T-cell (primary cell): ENCODE results near the gene PLCG2. TPM values are rescaled to one million over a fixed set of nuclear protein-coding genes. Genes with fewer than 3 reads are reported as not detected.

Source experiments
- ATAC-seq, 4 experiments: fragments of 200-7000 bp in 3 of 4; fragments of 150-1000 bp in 1 of 4; cut with Tn5 transposase; replicated peaks in 1 of 4; 1 replicate in 3 of 4; 2 replicates in 1 of 4; pipeline ENCODE4 v1.10.0; 2021; ENCODE audit warnings: moderate library complexity in 3 of 4, mild to moderate bottlenecking in 2 of 4, moderate number of reproducible peaks in 1 of 4
- CTCF ChIA-PET, 2 donors: fragments of 300-600 bp; sonication (Branson Sonifier 250); formaldehyde crosslinking; loops; one replicate each; lab custom pipeline; 2022; ENCODE audit warnings: antibody characterized with exemption in 2 of 2; lab: Charles Lee
- POLR2A ChIA-PET, 2 donors: fragments of 300-600 bp; sonication (Branson Sonifier 250); formaldehyde crosslinking; loops; one replicate each; lab custom pipeline; 2022; ENCODE audit warnings: antibody characterized with exemption in 2 of 2; lab: Charles Lee
- DNase-seq, 35 experiments: peaks; one replicate each; pipeline versions ENCODE4 v3.0.0 to v3.0.0-alpha.2; 2013 to 2023
- H3K27ac ChIP-seq: one replicate; pipeline ENCODE4 v1.5.1; 2013; ENCODE audit warnings: low read length
- H3K27me3 ChIP-seq, 2 experiments: replicated peaks in 1 of 2; 1 replicate in 1 of 2; 2 replicates in 1 of 2; pipeline versions ENCODE4 v1.6.1 to v1.7.0; 2013; ENCODE audit warnings: low read length in 1 of 2, mixed read lengths in 1 of 2; ENCODE audit not compliant: control insufficient read depth in 2 of 2, insufficient read depth in 2 of 2; ENCODE audit errors: extremely low read depth in 1 of 2
- H3K36me3 ChIP-seq, 2 donors: 1 replicate in 1 of 2; 2 replicates in 1 of 2; pipeline versions ENCODE4 v1.6.1 to v1.7.0; 2013; ENCODE audit warnings: low read length in 1 of 2; ENCODE audit not compliant: control insufficient read depth in 2 of 2, insufficient read depth in 1 of 2; ENCODE audit errors: extremely low read depth in 1 of 2
- H3K4me1 ChIP-seq, 2 experiments: 1 replicate in 1 of 2; 2 replicates in 1 of 2; pipeline versions ENCODE4 v1.6.1 to v1.7.0; 2013; ENCODE audit warnings: low read length in 2 of 2, mixed read lengths in 1 of 2; ENCODE audit not compliant: insufficient read depth in 2 of 2, control insufficient read depth in 1 of 2; ENCODE audit errors: extremely low read depth in 1 of 2
- H3K4me3 ChIP-seq, 2 donors: 1 replicate in 1 of 2; 2 replicates in 1 of 2; pipeline versions ENCODE4 v1.5.1 to v1.7.0; 2013; ENCODE audit warnings: mild to moderate bottlenecking in 2 of 2, low read length in 1 of 2, moderate library complexity in 1 of 2; ENCODE audit not compliant: control insufficient read depth in 1 of 2; ENCODE audit errors: extremely low read depth in 1 of 2
- H3K9me3 ChIP-seq: 2 replicates; pipeline ENCODE4 v1.7.0; 2013
- H3K27ac Mint-ChIP-seq, 2 donors: one replicate each; pipeline ENCODE4 v1.8.0; 2020 to 2021; ENCODE audit warnings: mild to moderate bottlenecking in 2 of 2, mixed read lengths in 2 of 2
- H3K27me3 Mint-ChIP-seq, 2 donors: one replicate each; pipeline ENCODE4 v1.8.0; 2021 to 2022; ENCODE audit warnings: mixed read lengths in 2 of 2
- H3K36me3 Mint-ChIP-seq: one replicate; pipeline ENCODE4 v1.8.0; 2021; ENCODE audit warnings: mixed read lengths
- H3K4me1 Mint-ChIP-seq, 3 donors: one replicate each; pipeline ENCODE4 v1.8.0; 2020 to 2022; ENCODE audit warnings: mixed read lengths in 3 of 3, mild to moderate bottlenecking in 1 of 3
- H3K4me3 Mint-ChIP-seq, 3 donors: one replicate each; pipeline ENCODE4 v1.8.0; 2020 to 2022; ENCODE audit warnings: mild to moderate bottlenecking in 3 of 3, mixed read lengths in 3 of 3, moderate library complexity in 3 of 3
- H3K9me3 Mint-ChIP-seq, 3 donors: one replicate each; pipeline ENCODE4 v1.8.0; 2020 to 2022; ENCODE audit warnings: mixed read lengths in 3 of 3
- WGBS: methylation state at CpG from one replicate; pipeline ENCODE4 v1.1.5; 2013; ENCODE audit warnings: missing lambda C conversion rate; ENCODE audit not compliant: insufficient coverage; 5-methylcytosine and 5-hydroxymethylcytosine counted together
- total RNA-seq, 35 experiments: library from RNA in 6 of 35; stranded (reverse) in 6 of 35; fragments of 120-200 nt in 1 of 35; gene quantifications; one replicate each; pipeline versions ENCODE4 v1.2.1 to v1.2.4 and lab custom pipeline; 2013 to 2026

PLCG2 gene
- total RNA-seq, 5 donors from 2014 or later (not counting 1 experiment from before 2014, with no cell fraction given): 7.5 to 27.1 (median 12.1) TPM

DNA sequence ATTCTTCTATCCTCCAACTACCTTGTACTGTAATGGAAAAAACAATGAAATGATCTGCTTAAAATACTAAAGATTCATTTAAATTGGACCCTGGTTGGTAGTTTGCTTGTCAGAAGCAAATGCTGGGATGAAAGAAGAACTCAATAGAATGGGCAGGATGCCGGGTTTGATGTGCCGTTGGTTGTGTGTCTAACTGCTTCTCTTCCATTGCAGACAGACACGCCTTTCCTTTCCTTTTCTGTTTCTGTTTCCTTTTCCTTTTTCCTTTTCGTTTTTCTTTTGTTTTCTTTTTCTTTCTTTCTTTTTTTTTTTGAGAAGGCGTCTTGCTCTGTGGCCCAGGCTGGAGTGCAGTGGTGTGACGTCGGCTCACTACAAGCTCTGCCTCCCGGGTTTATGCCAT is 64.6 kb downstream of the PLCG2 start:
- no peaks in the 10 kb centered on the region for H3K9me3 Mint-ChIP-seq
- no peak overlapping the region for H3K4me3 ChIP-seq
- no peak overlapping the region for H3K27ac ChIP-seq
- H3K27me3 ChIP-seq: no peaks in the 10 kb centered on the region
- H3K9me3 ChIP-seq: no peaks in the 10 kb centered on the region
- H3K27ac Mint-ChIP-seq: no peak overlapping the region
- H3K4me1 Mint-ChIP-seq: peaks cover 5 to 17% (median 9%) of the 10 kb centered on the region in 3 donors
- peaks cover 0 to 7% of the 10 kb centered on the region in 2 donors for H3K27me3 Mint-ChIP-seq
- DNase-seq: peak in 2 of 35 experiments; percentile 3 to 31
- WGBS: 57% methylated on average over 1 of the region's 8 CpGs
- H3K36me3 ChIP-seq: no peaks in the 10 kb centered on the region
- no peak overlapping the region for H3K4me3 Mint-ChIP-seq
- H3K36me3 Mint-ChIP-seq: no peaks in the 10 kb centered on the region
- ChIA-PET CTCF (no interaction called here), POLR2A (no interaction called here)
- no peak for ATAC-seq
- H3K4me1 ChIP-seq: peaks cover 0 to 29% of the 10 kb centered on the region in 2 experiments

DNA sequence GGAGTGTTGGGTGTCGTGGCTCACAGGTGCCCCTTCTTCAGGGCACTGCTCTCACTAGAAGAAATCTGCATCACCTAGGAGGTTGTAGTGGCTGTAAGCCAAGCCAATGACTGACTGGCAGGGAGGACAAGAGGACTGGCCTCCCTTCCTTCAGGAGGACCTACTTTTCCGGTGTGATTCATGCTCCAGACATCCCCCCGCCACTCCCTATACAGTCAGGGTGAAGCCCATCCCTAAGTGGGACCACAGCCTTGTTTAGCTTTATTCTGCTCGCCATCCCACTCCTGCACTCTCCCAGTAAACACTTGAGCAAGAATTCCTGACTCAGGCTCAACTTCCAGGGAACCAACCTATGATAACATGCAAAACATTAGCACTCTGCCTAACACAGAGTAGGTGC is 67.0 kb downstream of the PLCG2 start:
- DNase-seq: no peak
- CTCF ChIA-PET: no interaction called here
- Histone ChIP-seq H3K27ac (no peak overlapping the region), H3K4me1 (peaks cover 0 to 22% of the 10 kb centered on the region in 2 experiments), H3K27me3 (no peaks in the 10 kb centered on the region), H3K4me3 (no peak overlapping the region), H3K9me3 (no peaks in the 10 kb centered on the region), H3K36me3 (no peaks in the 10 kb centered on the region)
- ATAC-seq: no peak
- no peaks in the 10 kb centered on the region for H3K9me3 Mint-ChIP-seq
- no peak overlapping the region for H3K27ac Mint-ChIP-seq
- POLR2A ChIA-PET: no interaction called here
- H3K4me1 Mint-ChIP-seq: peaks cover 5 to 20% (median 9%) of the 10 kb centered on the region in 3 donors
- 84% methylated on average over 4 of the region's 4 CpGs for WGBS
- peaks cover 0 to 11% of the 10 kb centered on the region in 2 donors for H3K27me3 Mint-ChIP-seq
- H3K4me3 Mint-ChIP-seq: no peak overlapping the region
- no peaks in the 10 kb centered on the region for H3K36me3 Mint-ChIP-seq

DNA sequence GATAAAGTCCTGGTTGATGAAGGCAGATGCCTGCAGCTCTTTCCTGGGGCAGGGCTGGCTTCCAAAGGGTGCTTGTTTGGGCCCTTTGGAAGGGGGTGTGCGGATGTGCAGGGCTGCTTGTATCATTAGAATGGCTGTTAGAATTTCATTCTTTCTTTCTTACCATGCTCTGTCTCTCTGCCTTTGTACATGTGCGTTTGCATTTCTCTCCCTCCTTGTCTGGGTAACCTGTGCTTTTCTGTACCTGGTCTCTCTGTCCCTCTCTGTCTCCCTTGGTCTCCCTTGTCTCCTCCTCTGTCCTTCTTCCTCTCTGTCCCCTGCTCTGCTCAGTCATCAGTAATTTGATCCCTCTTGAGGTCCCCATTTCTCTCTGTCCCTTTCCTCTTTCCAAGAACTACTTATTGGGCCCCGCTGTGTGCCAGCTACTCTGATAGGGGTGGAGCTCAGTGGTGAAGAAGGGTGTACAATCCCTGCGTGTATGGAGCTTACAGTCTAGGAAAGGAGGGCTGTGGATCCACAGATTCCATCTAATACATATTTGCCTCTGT is 69.3 kb downstream of the PLCG2 start:
- POLR2A ChIA-PET: no interaction called here
- Histone ChIP-seq H3K4me3 (no peak overlapping the region), H3K4me1 (peaks cover 0 to 5% of the 10 kb centered on the region in 2 experiments), H3K9me3 (no peaks in the 10 kb centered on the region), H3K27ac (no peak overlapping the region), H3K36me3 (no peaks in the 10 kb centered on the region), H3K27me3 (no peaks in the 10 kb centered on the region)
- DNase-seq (no peak), ATAC-seq (no peak)
- Mint-ChIP-seq H3K4me1 (peaks cover 0 to 5% (median 0%) of the 10 kb centered on the region in 3 donors), H3K27me3 (peaks cover 0 to 6% of the 10 kb centered on the region in 2 donors), H3K27ac (no peak overlapping the region), H3K4me3 (no peak overlapping the region), H3K36me3 (no peaks in the 10 kb centered on the region), H3K9me3 (no peaks in the 10 kb centered on the region)
- CTCF ChIA-PET: no interaction called here
- 100% methylated on average over 1 of the region's 4 CpGs for WGBS

DNA sequence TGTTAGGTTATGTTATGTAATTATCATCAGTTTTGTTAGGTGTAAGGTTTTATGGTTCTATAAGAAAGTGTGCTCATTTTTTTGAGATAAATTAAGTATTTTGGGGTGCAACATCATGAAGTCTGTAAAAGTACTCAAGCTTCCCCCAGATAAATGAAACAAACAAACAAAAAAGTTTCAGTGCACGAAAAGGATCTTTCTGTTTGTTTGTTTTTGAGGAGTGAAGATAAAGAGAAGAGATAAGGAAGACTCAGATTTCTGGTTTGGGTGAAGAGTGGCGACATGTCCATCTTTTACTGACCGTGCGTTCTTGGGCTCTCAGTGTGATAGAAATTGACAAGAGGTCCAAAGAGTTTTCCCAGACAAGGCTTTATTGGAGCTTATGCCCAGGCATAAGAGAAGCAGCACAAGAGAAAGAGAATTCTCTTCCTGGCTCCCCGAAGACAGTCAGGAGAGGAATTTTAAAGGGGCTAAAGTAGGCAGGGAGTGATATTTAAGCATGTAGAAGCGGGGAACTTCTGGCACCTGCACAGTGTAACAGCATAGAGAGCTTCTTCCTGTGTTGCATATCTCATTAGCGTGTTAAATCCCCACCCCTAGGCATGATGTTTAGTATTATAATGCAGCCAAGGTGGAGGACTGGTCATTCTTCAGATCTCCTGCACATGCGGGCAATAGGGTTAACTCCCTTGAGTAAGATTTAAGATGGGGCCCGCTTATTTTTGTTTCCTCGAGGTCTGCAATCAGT is 71.3 kb downstream of the PLCG2 start:
- Histone ChIP-seq H3K9me3 (no peaks in the 10 kb centered on the region), H3K4me1 (no peaks in the 10 kb centered on the region), H3K36me3 (no peaks in the 10 kb centered on the region), H3K27me3 (no peaks in the 10 kb centered on the region), H3K27ac (no peak overlapping the region), H3K4me3 (no peak overlapping the region)
- Mint-ChIP-seq H3K4me1 (peaks cover 0 to 4% (median 0%) of the 10 kb centered on the region in 3 donors), H3K27me3 (peaks cover 0 to 6% of the 10 kb centered on the region in 2 donors), H3K4me3 (no peak overlapping the region), H3K36me3 (no peaks in the 10 kb centered on the region), H3K9me3 (no peaks in the 10 kb centered on the region), H3K27ac (no peak overlapping the region)
- 88% methylated on average over 4 of the region's 10 CpGs for WGBS
- ChIA-PET POLR2A (interaction anchor here in 1 of 2 donors (0.5 kb wide), 1 partner anchor 72 kb away, joined by 5 read pairs; no protein-coding TSS in a partner anchor), CTCF (interaction anchor here in 1 of 2 donors (0.6 kb wide), 1 partner anchor 222 kb away, joined by 13 read pairs; no protein-coding TSS in a partner anchor)
- ATAC-seq: no peak
- no peak for DNase-seq

DNA sequence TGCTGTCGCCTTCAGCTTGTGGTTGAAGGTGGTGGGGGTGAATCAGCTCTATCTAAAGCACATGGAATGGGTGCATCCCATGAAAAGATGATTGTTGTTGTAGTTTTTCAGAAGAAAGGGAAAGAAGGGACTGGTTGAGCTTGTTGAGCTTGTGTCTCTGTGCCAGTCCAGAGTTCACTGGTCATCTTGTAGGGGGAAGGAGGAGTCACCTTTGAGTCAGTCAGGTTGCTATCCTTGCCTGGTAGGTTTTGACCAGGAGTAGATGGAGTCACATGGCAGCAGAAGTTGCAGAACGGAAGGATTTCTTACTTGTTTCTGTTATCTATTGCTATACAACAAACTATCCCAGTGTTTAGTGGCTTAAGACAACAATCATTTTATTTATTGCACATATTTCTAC is 73.3 kb downstream of the PLCG2 start:
- 80% methylated on average over 1 of the region's 2 CpGs for WGBS
- Mint-ChIP-seq H3K27ac (no peak overlapping the region), H3K4me1 (peaks cover 0 to 4% (median 0%) of the 10 kb centered on the region in 3 donors), H3K27me3 (peaks cover 0 to 6% of the 10 kb centered on the region in 2 donors), H3K9me3 (no peaks in the 10 kb centered on the region), H3K36me3 (no peaks in the 10 kb centered on the region), H3K4me3 (no peak overlapping the region)
- POLR2A ChIA-PET: no interaction called here
- CTCF ChIA-PET: no interaction called here
- Histone ChIP-seq H3K27ac (no peak overlapping the region), H3K4me3 (no peak overlapping the region), H3K9me3 (no peaks in the 10 kb centered on the region), H3K36me3 (no peaks in the 10 kb centered on the region), H3K4me1 (no peaks in the 10 kb centered on the region), H3K27me3 (no peaks in the 10 kb centered on the region)
- ATAC-seq: no peak
- DNase-seq: no peak

DNA sequence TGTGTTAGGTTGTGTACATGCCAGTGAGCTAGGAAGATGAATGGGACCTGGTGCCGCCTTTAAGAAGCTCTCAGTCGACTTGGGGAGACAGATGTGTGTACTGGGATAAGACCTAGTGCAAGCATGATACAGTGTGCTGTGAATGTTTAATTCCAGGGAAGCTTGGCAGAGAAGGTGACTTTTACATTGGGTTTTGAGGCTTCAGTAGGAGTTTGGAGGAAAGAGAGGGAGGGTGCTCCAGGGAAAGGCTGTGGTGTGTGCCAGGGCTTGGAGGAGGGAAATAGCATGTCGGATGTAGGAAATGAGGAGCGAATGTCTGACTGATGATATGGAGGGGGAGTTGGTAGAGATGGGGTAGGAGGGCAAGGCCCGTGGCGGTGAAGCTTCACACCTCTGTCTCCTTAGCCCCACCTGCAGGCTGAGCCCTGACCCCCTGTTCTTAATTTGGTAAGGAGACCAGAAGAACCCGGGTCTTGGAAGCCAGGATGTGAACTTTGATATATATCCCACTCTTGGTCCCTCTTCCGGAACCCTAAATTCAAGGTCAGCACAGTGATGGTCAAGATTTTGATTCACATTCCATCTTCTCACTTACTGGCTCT is 76.6 kb downstream of the PLCG2 start:
- no peak overlapping the region for H3K27ac ChIP-seq
- H3K36me3 ChIP-seq: peaks cover 0 to 3% of the 10 kb centered on the region in 2 donors
- DNase-seq: no peak
- H3K27me3 ChIP-seq: no peaks in the 10 kb centered on the region
- no peak overlapping the region for H3K4me3 Mint-ChIP-seq
- ATAC-seq: no peak
- no peaks in the 10 kb centered on the region for H3K4me1 ChIP-seq
- no peaks in the 10 kb centered on the region for H3K9me3 ChIP-seq
- 83% methylated on average over 8 of the region's 8 CpGs for WGBS
- no peaks in the 10 kb centered on the region for H3K36me3 Mint-ChIP-seq
- ChIA-PET CTCF (no interaction called here), POLR2A (interaction anchor here in 1 of 2 donors (0.5 kb wide), 1 partner anchor 50 kb away, joined by 3 read pairs; no protein-coding TSS in a partner anchor)
- no peak overlapping the region for H3K4me3 ChIP-seq
- no peaks in the 10 kb centered on the region for H3K27me3 Mint-ChIP-seq
- H3K4me1 Mint-ChIP-seq: no peaks in the 10 kb centered on the region
- H3K9me3 Mint-ChIP-seq: no peaks in the 10 kb centered on the region
- no peak overlapping the region for H3K27ac Mint-ChIP-seq
